GM12801 (cell line): Measurements from ENCODE around the gene EPS8.

Experiments used
- CTCF ChIP-seq: IDR thresholded peaks from one replicate; pipeline ENCODE4 v1.5.1; 2011; ENCODE audit warnings: control low read depth; ENCODE audit not compliant: insufficient read length; ENCODE audit errors: extremely low read depth

EPS8 gene

GRCh38 chr12:15732341-15733061 is 56.7 kb downstream of the EPS8 start:
- no peak for TF ChIP-seq CTCF

GRCh38 chr12:15731940-15732339 is 57.2 kb downstream of the EPS8 start:
- TF ChIP-seq CTCF: no peak

- no peak for TF ChIP-seq CTCF
Measured at GRCh38 chr12:15729097-15729496, 60.1 kb downstream of the EPS8 start.

- no peak for TF ChIP-seq CTCF
Measured at GRCh38 chr12:15728118-15728598, 61.0 kb downstream of the EPS8 start.

DNA sequence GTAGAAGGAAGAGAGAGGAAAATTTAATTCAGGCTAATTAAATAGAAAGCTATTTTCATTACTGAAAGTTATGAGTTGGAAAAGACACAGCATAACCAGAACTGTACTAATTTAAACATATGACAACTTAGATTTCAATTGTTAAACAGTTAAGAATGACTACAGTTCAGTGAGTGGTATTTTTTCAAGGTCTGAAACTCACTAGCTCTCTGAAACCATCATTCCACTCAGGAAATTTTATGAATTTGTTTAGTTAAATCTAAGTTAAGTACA is 62.4 kb downstream of the EPS8 start:
- no peak for TF ChIP-seq CTCF

DNA sequence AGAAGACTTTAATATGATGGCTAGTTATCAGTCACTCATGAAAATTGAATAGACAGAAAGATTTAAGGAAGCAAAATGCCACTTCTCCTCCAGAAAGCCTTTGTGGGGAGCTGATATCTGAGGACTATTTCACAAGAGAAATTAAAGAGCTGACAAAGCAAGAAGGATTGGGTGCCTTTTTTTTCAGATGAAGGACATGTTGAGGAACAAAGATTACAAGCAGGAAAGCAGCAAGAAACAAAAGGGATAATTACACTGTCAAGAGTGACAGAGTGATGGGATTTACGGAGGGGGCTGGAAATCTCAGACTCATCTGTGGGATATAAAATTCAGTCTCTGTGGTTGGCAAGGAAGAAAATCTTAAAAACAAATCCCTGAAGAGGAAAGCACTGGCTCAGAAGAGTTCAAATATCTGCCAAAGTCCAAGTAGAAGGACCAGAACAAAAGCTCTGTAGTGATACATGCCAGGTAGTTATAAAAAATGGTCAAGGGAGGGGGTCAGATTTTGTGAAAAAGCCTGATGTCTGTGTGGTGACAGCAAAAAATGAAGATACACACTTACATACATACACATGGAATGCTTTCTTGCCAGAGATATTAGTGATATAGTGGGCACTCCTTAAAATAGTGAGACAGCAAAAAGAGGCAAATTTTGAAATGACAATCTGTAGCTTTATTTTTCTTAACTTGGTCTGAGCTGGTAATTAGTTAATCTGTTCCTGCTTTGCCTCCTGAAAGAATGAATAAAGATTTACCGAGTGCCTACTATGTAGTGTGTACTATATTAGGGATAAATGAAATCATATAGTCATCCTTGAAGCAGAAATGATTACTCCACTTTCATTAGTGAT is 62.9 kb downstream of the EPS8 start:
- TF ChIP-seq CTCF: no peak

DNA sequence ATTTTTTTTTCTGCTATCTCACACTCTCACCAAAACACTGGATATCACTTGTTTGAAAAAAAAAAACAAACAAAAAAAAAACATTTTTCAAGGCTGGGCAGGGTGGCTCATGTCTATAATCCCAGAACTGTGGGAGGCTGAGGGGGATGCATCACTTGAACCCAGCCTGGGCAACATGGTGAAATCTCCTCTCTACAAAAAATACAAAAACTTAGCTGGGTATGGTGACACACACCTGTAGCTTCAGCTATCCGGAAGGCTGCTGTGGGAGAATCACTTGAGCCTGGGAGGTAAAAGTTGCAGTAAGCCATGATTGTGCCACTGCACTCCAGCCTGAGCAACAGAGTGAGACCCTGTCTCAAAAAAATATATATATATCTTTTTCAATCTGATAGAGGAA is 66.2 kb downstream of the EPS8 start:
- no peak for TF ChIP-seq CTCF
